ENCODE results near the gene LYRM4.

DNA sequence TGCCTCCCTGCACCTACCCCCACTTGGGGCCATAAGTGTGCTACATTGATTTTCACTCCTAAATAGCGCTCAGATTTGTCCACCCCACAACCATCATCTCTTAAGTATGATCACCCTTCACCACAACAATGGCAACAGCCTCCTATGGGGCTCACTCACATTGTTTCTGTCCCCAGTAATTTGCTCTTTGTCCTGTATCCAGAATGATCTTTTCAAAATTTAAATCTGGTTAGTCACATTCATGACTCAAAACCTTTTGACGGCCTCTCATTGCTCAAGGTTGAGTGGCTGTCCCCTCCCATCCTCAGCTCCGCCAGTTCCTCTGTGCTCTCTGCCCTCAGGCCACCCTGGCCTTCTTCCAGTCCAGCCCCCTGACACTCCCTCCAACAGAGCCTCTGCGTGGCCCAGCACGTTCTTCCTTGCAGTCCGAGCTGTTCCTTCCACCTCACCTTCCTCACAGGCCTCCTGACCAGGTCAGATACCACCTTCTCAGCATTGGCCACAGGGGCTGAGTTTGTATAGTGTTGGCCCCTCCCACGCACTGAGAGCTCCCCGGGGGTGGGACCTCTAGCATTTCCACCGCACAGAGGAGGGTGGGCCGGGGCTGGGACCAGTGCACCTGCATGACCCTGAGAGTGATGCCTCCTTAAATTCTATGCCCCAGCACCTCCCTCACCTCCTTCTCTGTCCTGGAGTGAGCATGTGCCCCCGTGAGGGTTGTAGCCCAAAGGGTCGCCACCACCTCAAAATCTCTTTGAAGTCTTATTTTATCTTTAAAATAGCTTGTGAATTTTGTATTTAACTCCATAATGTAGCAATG lies 178.1 kb downstream of the LYRM4 start:
- TF ChIP-seq CTCF (IDR thresholded peaks at IDR 0.05), result no peak
- TF ChIP-seq POLR2A (IDR thresholded peaks at IDR 0.05), result no peak

Measured in esophagus squamous epithelium (tissue), 4 donors.